H9 (cell line): ENCODE results near the gene FBXW9. TPM values are rescaled to one million over a fixed set of nuclear protein-coding genes. Genes with fewer than 3 reads are reported as not detected.

Experiments
- DNase-seq: peaks from one replicate; pipeline ENCODE4 v3.0.0-alpha.2; 2017
- H2AFZ ChIP-seq: one replicate; pipeline ENCODE4 v1.6.1; 2013; ENCODE audit warnings: mild to moderate bottlenecking, low read length, control low read depth, moderate library complexity
- H2AK5ac ChIP-seq: 2 replicates; pipeline ENCODE4 v1.6.1; 2013; ENCODE audit warnings: low read length, control low read depth, mixed read lengths; ENCODE audit not compliant: insufficient read length
- H2BK120ac ChIP-seq: one replicate; pipeline ENCODE4 v1.6.1; 2013; ENCODE audit warnings: low read depth, mild to moderate bottlenecking, low read length, control low read depth, inconsistent platforms; ENCODE audit not compliant: poor library complexity, severe bottlenecking
- H2BK12ac ChIP-seq: 2 replicates; pipeline ENCODE4 v1.6.1; 2013; ENCODE audit warnings: low read length, control low read depth, mixed read lengths, low read depth; ENCODE audit not compliant: insufficient read length
- H2BK15ac ChIP-seq: 2 replicates; pipeline ENCODE4 v1.6.1; 2013; ENCODE audit warnings: low read depth, low read length, control low read depth
- H2BK20ac ChIP-seq: one replicate; pipeline ENCODE4 v1.6.1; 2013; ENCODE audit warnings: low read depth, mild to moderate bottlenecking, low read length, control low read depth, inconsistent platforms; ENCODE audit not compliant: poor library complexity, severe bottlenecking
- H2BK5ac ChIP-seq: 2 replicates; pipeline ENCODE4 v1.6.1; 2013; ENCODE audit warnings: low read length, control low read depth, mixed read lengths; ENCODE audit not compliant: insufficient read length
- H3K14ac ChIP-seq: 2 replicates; pipeline ENCODE4 v1.6.1; 2013; ENCODE audit warnings: low read length, control low read depth; ENCODE audit not compliant: insufficient read depth
- H3K18ac ChIP-seq: 2 replicates; pipeline ENCODE4 v1.6.1; 2013; ENCODE audit warnings: low read depth, mild to moderate bottlenecking, mixed read lengths, low read length, control low read depth; ENCODE audit not compliant: insufficient read length
- H3K23ac ChIP-seq: 2 replicates; pipeline ENCODE4 v1.6.1; 2013; ENCODE audit warnings: low read length, control low read depth, mixed read lengths, low read depth; ENCODE audit not compliant: insufficient read length
- H3K23me2 ChIP-seq: 2 replicates; pipeline ENCODE4 v1.6.1; 2013; ENCODE audit warnings: low read depth, mild to moderate bottlenecking, mixed read lengths, low read length, control low read depth; ENCODE audit not compliant: insufficient read length, poor library complexity, severe bottlenecking
- H3K27ac ChIP-seq: 2 replicates; pipeline ENCODE4 v1.5.1; 2013; ENCODE audit warnings: low read length, control low read depth, mixed read lengths, low read depth; ENCODE audit not compliant: insufficient read length
- H3K27me3 ChIP-seq: 2 replicates; pipeline ENCODE4 v1.6.1; 2013; ENCODE audit warnings: low read length, control low read depth, inconsistent platforms; ENCODE audit not compliant: insufficient read depth
- H3K4ac ChIP-seq: 2 replicates; pipeline ENCODE4 v1.6.1; 2013; ENCODE audit warnings: low read depth, mild to moderate bottlenecking, control low read depth, inconsistent platforms, low read length, moderate library complexity
- H3K4me1 ChIP-seq: 2 replicates; pipeline ENCODE4 v1.6.1; 2013; ENCODE audit warnings: low read length, control low read depth, inconsistent platforms; ENCODE audit not compliant: insufficient read depth
- H3K4me2 ChIP-seq: 2 replicates; pipeline ENCODE4 v1.6.1; 2013; ENCODE audit warnings: low read length, control low read depth, mixed read lengths; ENCODE audit not compliant: insufficient read length, insufficient read depth
- H3K56ac ChIP-seq: 2 replicates; pipeline ENCODE4 v1.6.1; 2013; ENCODE audit warnings: low read depth, mild to moderate bottlenecking, mixed read lengths, low read length, control low read depth; ENCODE audit not compliant: insufficient read length
- H3K79me1 ChIP-seq: 2 replicates; pipeline ENCODE4 v1.6.1; 2013; ENCODE audit warnings: low read depth, mild to moderate bottlenecking, moderate library complexity, low read length, control low read depth, inconsistent platforms; ENCODE audit not compliant: insufficient read depth, poor library complexity, severe bottlenecking
- H3K79me2 ChIP-seq: 2 replicates; pipeline ENCODE4 v1.6.1; 2013; ENCODE audit warnings: low read length, control low read depth, inconsistent platforms; ENCODE audit not compliant: insufficient read depth
- H3K9ac ChIP-seq: 2 replicates; pipeline ENCODE4 v1.6.1; 2013; ENCODE audit warnings: low read length, control low read depth, mixed read lengths; ENCODE audit not compliant: insufficient read length; ENCODE audit errors: extremely low read depth
- H3K9me3 ChIP-seq: one replicate; pipeline ENCODE4 v1.6.1; 2013; ENCODE audit warnings: low read depth, low read length, inconsistent platforms; ENCODE audit not compliant: control insufficient read depth
- H3T11ph ChIP-seq: one replicate; pipeline ENCODE4 v1.6.1; 2013; ENCODE audit warnings: mild to moderate bottlenecking, low read length, control low read depth, inconsistent platforms
- H4K20me1 ChIP-seq: one replicate; pipeline ENCODE4 v1.6.1; 2013; ENCODE audit not compliant: control insufficient read depth, insufficient read length, insufficient read depth
- H4K5ac ChIP-seq: 2 replicates; pipeline ENCODE4 v1.6.1; 2013; ENCODE audit warnings: low read depth, mild to moderate bottlenecking, mixed read lengths, low read length, control low read depth; ENCODE audit not compliant: insufficient read length
- H4K8ac ChIP-seq: replicated peaks from 2 replicates; pipeline ENCODE4 v1.6.1; 2013; ENCODE audit warnings: low read length, control low read depth, mixed read lengths, low read depth; ENCODE audit not compliant: insufficient read length
- H4K91ac ChIP-seq: 2 replicates; pipeline ENCODE4 v1.6.1; 2013; ENCODE audit warnings: low read depth, mild to moderate bottlenecking, moderate library complexity, mixed read lengths, low read length, control low read depth; ENCODE audit not compliant: insufficient read length
- H3K27ac Mint-ChIP-seq, 3 experiments: 2 replicates in 2 of 3; 3 replicates in 1 of 3; pipeline ENCODE4 v1.8.0; 2020 to 2021; ENCODE audit warnings: mixed read lengths in 3 of 3, mild to moderate bottlenecking in 1 of 3, moderate library complexity in 1 of 3
- H3K27me3 Mint-ChIP-seq: 2 replicates; pipeline ENCODE4 v1.8.0; 2021; ENCODE audit warnings: low read depth, mild to moderate bottlenecking, moderate library complexity, mixed read lengths
- H3K36me3 Mint-ChIP-seq, 3 experiments: 2 replicates in 2 of 3; 3 replicates in 1 of 3; pipeline ENCODE4 v1.8.0; 2020 to 2021; ENCODE audit warnings: low read depth in 3 of 3, mixed read lengths in 3 of 3; ENCODE audit not compliant: insufficient read depth in 1 of 3
- H3K4me1 Mint-ChIP-seq, 2 experiments: 2 replicates each; pipeline ENCODE4 v1.8.0; 2020; ENCODE audit warnings: mixed read lengths in 2 of 2
- H3K4me3 Mint-ChIP-seq, 2 experiments: 2 replicates in 1 of 2; 3 replicates in 1 of 2; pipeline ENCODE4 v1.8.0; 2020 to 2021; ENCODE audit warnings: mild to moderate bottlenecking in 2 of 2, mixed read lengths in 2 of 2, moderate library complexity in 1 of 2
- H3K9me3 Mint-ChIP-seq, 2 experiments: 2 replicates in 1 of 2; 3 replicates in 1 of 2; pipeline ENCODE4 v1.8.0; 2020; ENCODE audit warnings: mild to moderate bottlenecking in 2 of 2, mixed read lengths in 2 of 2, moderate library complexity in 1 of 2
- WGBS: extraction: QIAGEN DNeasy Blood & Tissue Kit; methylation state at CpG from one replicate; pipeline ENCODE4 v1.1.7; 2013; ENCODE audit warnings: missing lambda C conversion rate, low lambda C conversion rate, mixed read lengths; ENCODE audit not compliant: insufficient read length; ENCODE audit errors: extremely low coverage; 5-methylcytosine and 5-hydroxymethylcytosine counted together
- total RNA-seq: library from RNA; stranded (reverse); gene quantifications from 2 replicates; pipeline ENCODE4 v1.2.1, GENCODE V29; 2021
- TF ChIP-seq, protein P1 (sequence below): fragments of 200-600 bp; sonication (generic); conservative IDR thresholded peaks from 3 replicates; pipeline ENCODE4 v1.8.0; 2021; ENCODE audit warnings: antibody characterized with exemption, mild to moderate bottlenecking

FBXW9 gene
- total RNA-seq, 1 experiment from 2014 or later: 11.7 TPM

DNA sequence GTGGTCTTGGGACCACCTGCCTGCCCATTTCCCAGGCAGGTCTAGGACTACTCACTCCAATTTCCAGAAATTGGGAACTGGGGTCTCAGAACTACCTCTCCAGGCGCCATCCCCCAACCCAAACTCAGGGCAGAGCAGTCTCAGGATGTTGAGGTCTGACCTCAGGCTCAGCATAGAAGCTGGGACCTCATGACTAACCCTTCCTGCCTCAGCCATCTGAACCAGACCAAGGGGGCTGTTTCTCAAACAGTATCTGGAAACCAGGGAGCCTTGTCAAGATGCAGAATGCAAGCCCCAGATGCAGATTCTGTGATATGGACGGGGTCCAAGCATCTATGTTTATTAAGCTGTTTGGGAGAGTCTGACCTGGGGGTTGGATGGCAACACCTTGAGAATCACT is 1.3 kb downstream of the FBXW9 start:
- 0 out of 4 replicates have a peak, but pooled peaks cover 0 to 2% of the 10 kb centered on the region in 2 experiments for H3K4me1 Mint-ChIP-seq
- Histone ChIP-seq H3K9me3 (no peaks in the 10 kb centered on the region), H2BK12ac (no peak overlapping the region), H4K20me1 (peaks cover 3% of the 10 kb centered on the region), H4K91ac (no peak overlapping the region), H3K4me2 (no peak overlapping the region), H3K4ac (no peak overlapping the region), H4K8ac (no peak overlapping the region), H2BK20ac (no peak overlapping the region), H3K56ac (no peak overlapping the region), H4K5ac (no peak overlapping the region), H3K14ac (no peak overlapping the region), H3K4me1 (0 out of 2 replicates have a peak, but pooled peaks cover 2% of the 10 kb centered on the region), H3K27me3 (no peaks in the 10 kb centered on the region), H3K18ac (no peak overlapping the region), H2BK5ac (no peak overlapping the region), H3K9ac (no peak overlapping the region), H3K79me1 (no peaks in the 10 kb centered on the region), H3K23me2 (peaks cover 4% of the 10 kb centered on the region), H2BK120ac (no peak overlapping the region), H3K79me2 (no peaks in the 10 kb centered on the region), H3T11ph (no peak overlapping the region), H2BK15ac (no peak overlapping the region), H3K27ac (no peak overlapping the region), H2AK5ac (no peak overlapping the region), H3K23ac (no peak overlapping the region), H2AFZ (no peak overlapping the region)
- TF ChIP-seq, protein P1, sequence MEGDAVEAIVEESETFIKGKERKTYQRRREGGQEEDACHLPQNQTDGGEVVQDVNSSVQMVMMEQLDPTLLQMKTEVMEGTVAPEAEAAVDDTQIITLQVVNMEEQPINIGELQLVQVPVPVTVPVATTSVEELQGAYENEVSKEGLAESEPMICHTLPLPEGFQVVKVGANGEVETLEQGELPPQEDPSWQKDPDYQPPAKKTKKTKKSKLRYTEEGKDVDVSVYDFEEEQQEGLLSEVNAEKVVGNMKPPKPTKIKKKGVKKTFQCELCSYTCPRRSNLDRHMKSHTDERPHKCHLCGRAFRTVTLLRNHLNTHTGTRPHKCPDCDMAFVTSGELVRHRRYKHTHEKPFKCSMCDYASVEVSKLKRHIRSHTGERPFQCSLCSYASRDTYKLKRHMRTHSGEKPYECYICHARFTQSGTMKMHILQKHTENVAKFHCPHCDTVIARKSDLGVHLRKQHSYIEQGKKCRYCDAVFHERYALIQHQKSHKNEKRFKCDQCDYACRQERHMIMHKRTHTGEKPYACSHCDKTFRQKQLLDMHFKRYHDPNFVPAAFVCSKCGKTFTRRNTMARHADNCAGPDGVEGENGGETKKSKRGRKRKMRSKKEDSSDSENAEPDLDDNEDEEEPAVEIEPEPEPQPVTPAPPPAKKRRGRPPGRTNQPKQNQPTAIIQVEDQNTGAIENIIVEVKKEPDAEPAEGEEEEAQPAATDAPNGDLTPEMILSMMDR: no peak
- no peaks in the 10 kb centered on the region; the same call in 1 of the 2 replicates for H3K27me3 Mint-ChIP-seq
- H3K27ac Mint-ChIP-seq: no peak overlapping the region
- H3K4me3 Mint-ChIP-seq: peak overlapping the region; percentile 82 to 89; a peak in 1 of 5 replicates
- no peak for DNase-seq
- H3K9me3 Mint-ChIP-seq: no peaks in the 10 kb centered on the region
- H3K36me3 Mint-ChIP-seq: peaks cover 2 to 20% (median 11%) of the 10 kb centered on the region in 3 experiments; a peak in 6 of 7 replicates
- no CpG with 5 or more reads among the region's 2 CpGs for WGBS
